Hepatocyte (in vitro differentiated cells): ENCODE results near the gene PAPPA2. TPM values are rescaled to one million over a fixed set of nuclear protein-coding genes. Genes with fewer than 3 reads are reported as not detected.

Source experiments
- DNase-seq: peaks from one replicate; pipeline ENCODE4 v3.0.0-alpha.2; 2016; ENCODE audit warnings: low spot score
- H2AFZ ChIP-seq: fragments of 200-600 bp; sonication (generic); 2 replicates; pipeline ENCODE4 v1.6.0; 2016; ENCODE audit warnings: antibody characterized with exemption, mild to moderate bottlenecking
- H3K27ac ChIP-seq: fragments of 200-600 bp; sonication (generic); 2 replicates; pipeline ENCODE4 v1.5.1; 2016; ENCODE audit warnings: mild to moderate bottlenecking
- H3K27me3 ChIP-seq: fragments of 200-600 bp; sonication (generic); 2 replicates; pipeline ENCODE4 v1.6.1; 2016
- H3K36me3 ChIP-seq: fragments of 200-600 bp; sonication (generic); replicated peaks from 2 replicates; pipeline ENCODE4 v1.5.1; 2016; ENCODE audit warnings: low read depth; ENCODE audit not compliant: insufficient read depth
- H3K4me1 ChIP-seq: fragments of 200-600 bp; sonication (generic); 2 replicates; pipeline ENCODE4 v1.5.1; 2016; ENCODE audit warnings: mild to moderate bottlenecking, moderate library complexity; ENCODE audit not compliant: insufficient read depth
- H3K4me2 ChIP-seq: fragments of 200-600 bp; sonication (generic); 2 replicates; pipeline ENCODE4 v1.6.0; 2016
- H3K4me3 ChIP-seq: fragments of 200-600 bp; sonication (generic); 2 replicates; pipeline ENCODE4 v1.5.1; 2016; ENCODE audit warnings: mild to moderate bottlenecking
- H3K79me2 ChIP-seq: fragments of 200-600 bp; sonication (generic); 2 replicates; pipeline ENCODE4 v1.6.0; 2017; ENCODE audit warnings: mild to moderate bottlenecking
- H3K9me2 ChIP-seq: fragments of 200-600 bp; sonication (generic); replicated peaks from 2 replicates; pipeline ENCODE4 v1.6.0; 2017; ENCODE audit warnings: mild to moderate bottlenecking; ENCODE audit not compliant: insufficient read depth
- H3K9me3 ChIP-seq: fragments of 200-600 bp; sonication (generic); 2 replicates; pipeline ENCODE4 v1.5.1; 2016; ENCODE audit warnings: low read depth, mild to moderate bottlenecking
- H4K20me1 ChIP-seq: fragments of 200-600 bp; sonication (generic); 2 replicates; pipeline ENCODE4 v1.6.0; 2016; ENCODE audit warnings: mild to moderate bottlenecking; ENCODE audit not compliant: insufficient read depth, poor library complexity, severe bottlenecking
- CTCF ChIP-seq: fragments of 200-600 bp; sonication (generic); IDR thresholded peaks from 2 replicates; pipeline ENCODE4 v1.5.1; 2016; ENCODE audit warnings: antibody characterized with exemption, mild to moderate bottlenecking; ENCODE audit not compliant: poor library complexity
- EZH2 ChIP-seq: fragments of 200-600 bp; sonication (generic); IDR thresholded peaks from 2 replicates; pipeline ENCODE4 v1.6.1; 2016; ENCODE audit warnings: antibody characterized with exemption, mild to moderate bottlenecking, borderline replicate concordance
- EZH2phosphoT487 ChIP-seq: fragments of 200-600 bp; sonication (generic); IDR thresholded peaks from one replicate; pipeline ENCODE4 v1.6.1; 2018; ENCODE audit warnings: antibody characterized with exemption, mild to moderate bottlenecking, low read depth, moderate library complexity; ENCODE audit not compliant: unreplicated experiment, severe bottlenecking
- WGBS: methylation state at CpG from one replicate; pipeline ENCODE4 v1.1.6; 2016; ENCODE audit warnings: low lambda C conversion rate; ENCODE audit errors: missing lambda C conversion rate; 5-methylcytosine and 5-hydroxymethylcytosine counted together
- polyA plus RNA-seq: library from polyadenylated mRNA; unstranded; fragments of >200 nt; fragmentation: Nextera tagmentation; extraction: Ambion mirVana; gene quantifications from 2 replicates; pipeline ENCODE4 v1.2.1, GENCODE V29; 2016
- total RNA-seq: library from RNA; depleted of rRNA; stranded (reverse); fragments of >200 nt; gene quantifications from 2 replicates; pipeline ENCODE4 v1.2.3, GENCODE V29; 2014

PAPPA2 gene
- total and polyA plus RNA-seq, 2 experiments from 2014 or later = 1.9 to 2.6 TPM

GRCh38 chr1:176820391-176821031, 357.5 kb downstream of the PAPPA2 start:
- no peak overlapping the region for H3K4me3 ChIP-seq
- DNase-seq = no peak
- no peaks in the 10 kb centered on the region for H3K79me2 ChIP-seq
- H4K20me1 ChIP-seq = no peaks in the 10 kb centered on the region
- H3K4me1 ChIP-seq = no peaks in the 10 kb centered on the region
- H3K9me2 ChIP-seq = no peaks in the 10 kb centered on the region
- no peak overlapping the region for H3K4me2 ChIP-seq
- no peaks in the 10 kb centered on the region for H3K27me3 ChIP-seq
- no peaks in the 10 kb centered on the region for H3K9me3 ChIP-seq
- no peak overlapping the region for H3K27ac ChIP-seq
- no peaks in the 10 kb centered on the region for H3K36me3 ChIP-seq
- no peak overlapping the region for H2AFZ ChIP-seq
- 92% methylated on average over 5 of the region's 5 CpGs for WGBS
- no peak for TF ChIP-seq EZH2

- Histone ChIP-seq H3K79me2 (no peaks in the 10 kb centered on the region), H3K4me1 (peaks cover 4% of the 10 kb centered on the region), H3K4me2 (no peak overlapping the region), H3K9me2 (no peaks in the 10 kb centered on the region), H3K27ac (no peak overlapping the region), H3K36me3 (no peaks in the 10 kb centered on the region), H3K27me3 (no peaks in the 10 kb centered on the region), H2AFZ (no peak overlapping the region), H4K20me1 (no peaks in the 10 kb centered on the region), H3K4me3 (no peak overlapping the region), H3K9me3 (no peaks in the 10 kb centered on the region)
- TF ChIP-seq EZH2phosphoT487 (no peak), CTCF (no peak), EZH2 (no peak)
- WGBS = 20% methylated on average over 1 of the region's 1 CpG
- DNase-seq = peak; percentile 5
These were observed 363.3 kb downstream of the PAPPA2 start for GRCh38 chr1:176826265-176826664.

- peaks cover 4% of the 10 kb centered on the region for H3K4me1 ChIP-seq
- no peaks in the 10 kb centered on the region for H4K20me1 ChIP-seq
- peak; percentile 8 for DNase-seq
- H3K4me3 ChIP-seq = no peak overlapping the region
- no peak for TF ChIP-seq EZH2
- TF ChIP-seq CTCF = no peak
- TF ChIP-seq EZH2phosphoT487 = no peak
- H3K9me3 ChIP-seq = no peaks in the 10 kb centered on the region
- no peaks in the 10 kb centered on the region for H3K27me3 ChIP-seq
- WGBS = 64% methylated on average over 8 of the region's 8 CpGs
- H3K36me3 ChIP-seq = no peaks in the 10 kb centered on the region
- H3K9me2 ChIP-seq = no peaks in the 10 kb centered on the region
- no peak overlapping the region for H3K4me2 ChIP-seq
- H3K79me2 ChIP-seq = no peaks in the 10 kb centered on the region
- H2AFZ ChIP-seq = no peak overlapping the region
- peak overlapping the region; percentile 34 for H3K27ac ChIP-seq
These were observed 366.3 kb downstream of the PAPPA2 start for GRCh38 chr1:176829261-176829660.

- H3K79me2 ChIP-seq = no peaks in the 10 kb centered on the region
- no peak for DNase-seq
- H3K9me2 ChIP-seq = no peaks in the 10 kb centered on the region
- H3K36me3 ChIP-seq = no peaks in the 10 kb centered on the region
- H3K4me3 ChIP-seq = no peak overlapping the region
- H3K27ac ChIP-seq = no peak overlapping the region
- peaks cover 4% of the 10 kb centered on the region for H3K4me1 ChIP-seq
- H3K9me3 ChIP-seq = no peaks in the 10 kb centered on the region
- TF ChIP-seq CTCF (no peak), EZH2phosphoT487 (no peak), EZH2 (no peak)
- no peak overlapping the region for H2AFZ ChIP-seq
- no peaks in the 10 kb centered on the region for H3K27me3 ChIP-seq
- WGBS = 89% methylated on average over 2 of the region's 2 CpGs
- no peak overlapping the region for H3K4me2 ChIP-seq
- H4K20me1 ChIP-seq = no peaks in the 10 kb centered on the region
These were observed 368.2 kb downstream of the PAPPA2 start for GRCh38 chr1:176831150-176831549.
